ENCODE data around the gene MAP7.
"Not testable (repeated sequence)": the region's sequence is repeated elsewhere in the genome, so short reads cannot be mapped to it uniquely, and the experiment has no call there.

The MAP7 gene

GRCh38 chr6:136323431-136324112, 226.7 kb downstream of the MAP7 start:
- Mint-ChIP-seq H3K4me1 (no peaks in the 10 kb centered on the region), H3K4me3 (no peak overlapping the region), H3K27ac (no peak overlapping the region), H3K36me3 (ENCODE audit: low read depth) (no peaks in the 10 kb centered on the region), H3K27me3 (peaks cover 2% of the 10 kb centered on the region), H3K9me3 (no peaks in the 10 kb centered on the region)
- ATAC-seq (no peak), DNase-seq (no peak)

DNA sequence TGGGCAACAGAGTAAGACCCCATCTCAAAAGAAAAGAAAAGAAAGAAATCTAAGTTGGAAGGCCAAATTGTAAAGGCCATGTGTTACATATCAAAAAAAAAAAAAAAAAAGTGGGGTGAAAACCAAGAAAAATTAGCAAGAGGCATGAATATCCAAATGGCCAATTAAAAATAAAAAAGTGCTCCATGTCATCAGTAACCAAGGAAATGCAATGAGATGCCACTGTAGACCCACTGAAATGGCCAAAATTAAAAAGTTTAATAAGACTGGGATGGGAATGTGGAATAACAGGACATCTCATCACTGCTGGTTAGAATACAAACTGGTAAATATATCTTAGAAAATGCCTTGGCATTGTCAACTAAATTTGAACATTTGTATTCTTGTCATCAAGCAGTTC, 230.5 kb downstream of the MAP7 start:
- Mint-ChIP-seq H3K27ac (no peak overlapping the region), H3K27me3 (peaks cover 2% of the 10 kb centered on the region), H3K4me3 (no peak overlapping the region), H3K4me1 (no peaks in the 10 kb centered on the region), H3K36me3 (ENCODE audit: low read depth) (no peaks in the 10 kb centered on the region), H3K9me3 (no peaks in the 10 kb centered on the region)
- ATAC-seq (no peak), DNase-seq (no peak)

DNA sequence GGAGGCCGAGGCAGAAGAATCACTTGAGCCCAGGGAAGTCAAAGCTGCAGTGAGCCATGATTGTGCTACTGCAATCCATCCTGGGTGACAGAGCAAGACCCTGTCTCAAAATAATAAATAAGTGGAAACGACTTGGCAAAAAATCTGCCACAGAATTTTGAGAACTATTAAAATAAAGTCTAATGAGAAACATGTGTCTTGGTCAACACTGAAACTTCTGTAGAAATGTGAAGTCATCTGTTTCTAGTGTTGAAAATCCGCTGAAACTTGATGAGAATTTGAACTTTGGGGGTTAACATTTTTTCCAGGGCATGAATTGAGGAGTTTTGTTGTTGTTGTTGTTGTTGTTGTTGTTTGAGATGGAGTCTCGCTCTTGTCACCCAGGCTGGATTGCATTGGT, 231.5 kb downstream of the MAP7 start:
- ATAC-seq (no peak), DNase-seq (no peak)
- Mint-ChIP-seq H3K36me3 (ENCODE audit: low read depth) (no peaks in the 10 kb centered on the region), H3K9me3 (no peaks in the 10 kb centered on the region), H3K4me1 (no peaks in the 10 kb centered on the region), H3K27ac (no peak overlapping the region), H3K4me3 (no peak overlapping the region), H3K27me3 (peaks cover 5% of the 10 kb centered on the region)

DNA sequence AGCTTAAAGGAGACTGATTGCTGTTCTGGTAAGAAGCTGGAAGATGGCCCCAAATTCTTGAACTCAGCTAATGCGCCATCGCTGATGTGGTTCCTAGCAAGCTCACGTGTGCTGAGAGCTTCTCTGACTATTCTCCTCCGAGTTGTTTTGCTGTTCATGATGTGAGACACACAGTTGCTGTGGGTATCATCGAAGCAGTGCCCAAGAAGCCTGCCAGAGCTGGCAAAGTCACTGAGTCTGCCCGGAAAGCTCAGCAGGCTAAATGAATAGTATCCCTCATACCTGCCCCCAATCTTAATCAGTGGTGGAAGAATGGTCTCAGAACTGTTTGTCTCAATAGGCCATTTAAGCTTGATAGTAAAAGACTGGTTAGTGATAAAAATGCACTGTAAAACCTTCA, 232.3 kb downstream of the MAP7 start:
- H3K4me1 Mint-ChIP-seq = no peaks in the 10 kb centered on the region
- H3K27me3 Mint-ChIP-seq = peaks cover 5% of the 10 kb centered on the region
- H3K36me3 Mint-ChIP-seq (ENCODE audit: low read depth) = no peaks in the 10 kb centered on the region
- H3K4me3 Mint-ChIP-seq = no peak overlapping the region
- H3K9me3 Mint-ChIP-seq = no peaks in the 10 kb centered on the region
- no peak for DNase-seq
- ATAC-seq = no peak
- no peak overlapping the region for H3K27ac Mint-ChIP-seq

- Mint-ChIP-seq H3K36me3 (ENCODE audit: low read depth) (no peaks in the 10 kb centered on the region), H3K27me3 (peaks cover 5% of the 10 kb centered on the region), H3K4me1 (no peaks in the 10 kb centered on the region), H3K4me3 (no peak overlapping the region), H3K27ac (no peak overlapping the region), H3K9me3 (no peaks in the 10 kb centered on the region)
- peak; percentile 65 for ATAC-seq
- DNase-seq = peak; percentile 44
These were observed 233.1 kb downstream of the MAP7 start for GRCh38 chr6:136317021-136317694.

DNA sequence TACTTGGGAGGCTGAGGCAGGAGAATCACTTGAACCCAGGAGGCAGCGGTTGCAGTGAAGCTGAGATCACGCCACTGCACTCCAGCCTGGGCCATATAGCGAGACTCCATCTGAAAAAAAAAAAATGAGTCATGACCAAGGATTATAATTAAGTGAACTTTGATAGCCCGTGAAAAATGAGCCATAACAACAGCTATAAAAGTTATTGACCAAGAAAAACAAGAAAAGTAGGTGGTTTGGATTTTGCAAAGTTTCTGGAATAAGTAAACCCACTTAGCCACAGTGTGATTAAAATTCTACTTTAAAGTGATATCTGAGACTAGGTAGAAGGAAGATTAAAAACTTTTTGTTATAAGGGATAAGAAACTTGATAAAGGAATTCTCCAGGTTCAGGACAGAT, 234.6 kb downstream of the MAP7 start:
- Mint-ChIP-seq H3K4me3 (no peak overlapping the region), H3K36me3 (ENCODE audit: low read depth) (no peaks in the 10 kb centered on the region), H3K27me3 (peaks cover 5% of the 10 kb centered on the region), H3K9me3 (no peaks in the 10 kb centered on the region), H3K27ac (no peak overlapping the region), H3K4me1 (no peaks in the 10 kb centered on the region)
- ATAC-seq (no peak), DNase-seq (no peak)

DNA sequence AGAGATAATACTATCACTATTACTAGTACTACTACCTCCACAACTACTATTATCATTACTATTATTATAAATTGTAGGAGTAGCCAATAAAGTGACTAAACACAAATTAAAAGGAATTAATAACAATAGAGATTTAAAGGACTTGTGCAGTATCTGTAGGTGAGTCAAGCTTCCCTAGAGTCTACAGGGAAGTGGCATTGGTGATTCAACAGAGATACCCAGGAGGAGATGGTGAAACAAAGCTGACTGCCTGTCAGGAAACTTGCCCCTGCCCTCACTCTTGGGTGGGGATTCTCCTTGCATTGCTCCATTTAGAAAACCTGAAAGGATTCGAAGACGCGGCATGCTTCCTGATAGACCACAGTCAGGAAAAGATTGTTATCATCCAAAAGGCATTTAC, 237.2 kb downstream of the MAP7 start:
- H3K4me1 Mint-ChIP-seq = no peaks in the 10 kb centered on the region
- H3K9me3 Mint-ChIP-seq = no peaks in the 10 kb centered on the region

GRCh38 chr6:136309729-136310311, 240.4 kb downstream of the MAP7 start:
- Mint-ChIP-seq H3K4me3 (no peak overlapping the region), H3K27ac (no peak overlapping the region), H3K27me3 (peaks cover 3% of the 10 kb centered on the region), H3K9me3 (no peaks in the 10 kb centered on the region), H3K36me3 (ENCODE audit: low read depth) (no peaks in the 10 kb centered on the region), H3K4me1 (no peaks in the 10 kb centered on the region)
- ATAC-seq (no peak), DNase-seq (no peak)

More for the DNA sequence above, 237.2 kb downstream of the MAP7 start:
- Mint-ChIP-seq H3K4me3 (no peak overlapping the region), H3K36me3 (ENCODE audit: low read depth) (no peaks in the 10 kb centered on the region), H3K27ac (no peak overlapping the region), H3K27me3 (peaks cover 3% of the 10 kb centered on the region)
- DNase-seq (no peak), ATAC-seq (no peak)

DNA sequence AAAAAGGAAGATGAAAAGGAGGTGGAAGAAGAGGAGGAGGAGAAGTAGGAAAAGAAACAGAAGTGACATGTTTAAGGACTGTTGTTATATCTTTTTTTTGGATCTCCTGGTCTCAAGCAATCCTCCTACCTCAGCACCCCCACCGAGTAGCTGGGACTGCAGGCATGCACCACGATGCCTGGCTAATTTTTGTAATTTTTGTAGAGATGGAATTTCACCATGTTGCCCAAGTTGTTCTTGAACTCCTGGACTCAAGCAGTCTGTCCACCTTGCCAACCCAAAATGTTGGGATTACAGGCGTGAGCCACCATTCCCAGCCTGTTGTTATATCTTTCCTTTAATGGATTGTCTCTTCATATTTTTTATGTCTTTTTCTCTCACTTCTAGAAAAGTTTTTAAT, 241.1 kb downstream of the MAP7 start:
- DNase-seq (no peak), ATAC-seq (no peak)
- H3K36me3 Mint-ChIP-seq (ENCODE audit: low read depth) = no peaks in the 10 kb centered on the region

GRCh38 chr6:136308469-136308868, 241.8 kb downstream of the MAP7 start:
- not testable (repeated sequence) for H3K9me3 Mint-ChIP-seq; H3K4me1 Mint-ChIP-seq; H3K36me3 Mint-ChIP-seq (ENCODE audit: low read depth); H3K27ac Mint-ChIP-seq; H3K4me3 Mint-ChIP-seq; ATAC-seq; DNase-seq; H3K27me3 Mint-ChIP-seq

More for the DNA sequence above, 241.1 kb downstream of the MAP7 start:
- Mint-ChIP-seq H3K4me1 (no peaks in the 10 kb centered on the region), H3K4me3 (no peak overlapping the region), H3K27me3 (peaks cover 1% of the 10 kb centered on the region), H3K27ac (no peak overlapping the region), H3K9me3 (no peaks in the 10 kb centered on the region)

- no peaks in the 10 kb centered on the region for H3K9me3 Mint-ChIP-seq
- no peaks in the 10 kb centered on the region for H3K4me1 Mint-ChIP-seq
- H3K27me3 Mint-ChIP-seq = no peaks in the 10 kb centered on the region
- ATAC-seq (no peak), DNase-seq (no peak)
- no peak overlapping the region for H3K4me3 Mint-ChIP-seq
- H3K36me3 Mint-ChIP-seq (ENCODE audit: low read depth) = no peaks in the 10 kb centered on the region
- H3K27ac Mint-ChIP-seq = no peak overlapping the region
These were observed 242.9 kb downstream of the MAP7 start for GRCh38 chr6:136307351-136307750.

DNA sequence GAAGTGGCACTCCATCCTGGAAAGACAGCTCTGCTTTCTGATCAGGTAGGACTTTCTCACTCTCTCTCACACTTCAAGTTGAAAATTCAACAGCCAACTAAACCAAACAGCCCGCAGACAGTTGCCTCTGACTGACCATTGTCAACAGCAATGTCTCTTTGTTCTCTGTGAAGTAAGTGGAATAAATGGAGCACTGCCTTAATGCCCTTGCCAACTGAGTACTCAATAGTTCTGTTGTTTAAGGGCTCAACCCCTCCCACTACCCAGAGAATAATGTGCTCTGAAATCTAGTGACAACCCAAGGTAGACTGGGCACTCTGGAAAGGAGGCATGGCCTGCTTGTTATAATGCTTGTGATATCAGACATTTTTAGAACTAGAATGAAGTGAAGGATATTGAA, 243.8 kb downstream of the MAP7 start:
- ATAC-seq (no peak), DNase-seq (no peak)
- no peaks in the 10 kb centered on the region for H3K4me1 Mint-ChIP-seq
- H3K9me3 Mint-ChIP-seq = no peaks in the 10 kb centered on the region
- no peaks in the 10 kb centered on the region for H3K27me3 Mint-ChIP-seq
- H3K27ac Mint-ChIP-seq = no peak overlapping the region
- no peak overlapping the region for H3K4me3 Mint-ChIP-seq
- H3K36me3 Mint-ChIP-seq (ENCODE audit: low read depth) = no peaks in the 10 kb centered on the region

GRCh38 chr6:136304410-136304809, 245.8 kb downstream of the MAP7 start:
- no peaks in the 10 kb centered on the region for H3K36me3 Mint-ChIP-seq (ENCODE audit: low read depth)
- H3K4me1 Mint-ChIP-seq = no peaks in the 10 kb centered on the region
- H3K27ac Mint-ChIP-seq = no peak overlapping the region
- no peaks in the 10 kb centered on the region for H3K9me3 Mint-ChIP-seq
- no peaks in the 10 kb centered on the region for H3K27me3 Mint-ChIP-seq
- DNase-seq = no peak
- ATAC-seq = no peak
- H3K4me3 Mint-ChIP-seq = no peak overlapping the region

GRCh38 chr6:136303516-136303915, 246.7 kb downstream of the MAP7 start:
- no peak for DNase-seq
- no peak for ATAC-seq
- no peak overlapping the region for H3K27ac Mint-ChIP-seq
- H3K9me3 Mint-ChIP-seq = no peaks in the 10 kb centered on the region
- H3K4me1 Mint-ChIP-seq = no peaks in the 10 kb centered on the region
- no peaks in the 10 kb centered on the region for H3K36me3 Mint-ChIP-seq (ENCODE audit: low read depth)
- H3K4me3 Mint-ChIP-seq = no peak overlapping the region
- no peaks in the 10 kb centered on the region for H3K27me3 Mint-ChIP-seq

DNA sequence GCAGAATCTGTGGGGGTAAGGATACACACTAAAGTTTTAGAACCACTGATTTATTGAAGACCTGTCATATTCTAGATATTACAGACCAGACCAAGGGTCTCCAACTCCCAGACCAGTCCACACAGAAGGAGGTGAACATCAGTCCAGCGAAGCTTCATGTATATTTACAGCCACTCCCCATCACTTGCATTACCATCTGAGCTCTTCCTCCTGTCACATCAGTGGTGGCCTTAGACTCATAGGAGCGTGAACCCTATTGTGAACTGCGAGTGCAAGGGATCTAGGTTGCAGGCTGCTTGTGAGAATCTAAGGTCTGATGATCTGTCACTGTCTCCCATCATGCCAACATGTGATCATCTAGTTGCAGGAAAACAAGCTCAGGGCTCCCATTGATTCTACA, 255.6 kb downstream of the MAP7 start:
- Mint-ChIP-seq H3K4me3 (no peak overlapping the region), H3K9me3 (no peaks in the 10 kb centered on the region), H3K27me3 (peaks cover under 1% of the 10 kb centered on the region), H3K4me1 (peaks cover 14% of the 10 kb centered on the region), H3K36me3 (ENCODE audit: low read depth) (peaks cover 2% of the 10 kb centered on the region), H3K27ac (no peak overlapping the region)
- ATAC-seq (no peak), DNase-seq (no peak)
